Thyroid gland (tissue), 4 donors: ENCODE results near the gene LCNL1.
"Not testable (repeated sequence)": the region's sequence is repeated elsewhere in the genome, so short reads cannot be mapped to it uniquely, and the experiment has no call there.

ENCODE experiments used
- POLR2A ChIP-seq, 2 donors: fragments of 450-650 bp; IDR thresholded peaks; one replicate each; pipeline ENCODE4 v1.6.1; 2017; ENCODE audit warnings: antibody characterized with exemption in 2 of 2, mild to moderate bottlenecking in 2 of 2, moderate library complexity in 1 of 2
- TF ChIP-seq, protein P1 (sequence below), 6 experiments: fragments of 200-600 bp in 3 of 6; fragments of 450-650 bp in 3 of 6; sonication (generic) in 3 of 6; IDR thresholded peaks; one replicate each; pipeline ENCODE4 v1.5.1; 2016 to 2019; ENCODE audit warnings: antibody characterized with exemption in 6 of 6, mild to moderate bottlenecking in 2 of 6, inconsistent platforms in 1 of 6, moderate library complexity in 1 of 6

DNA sequence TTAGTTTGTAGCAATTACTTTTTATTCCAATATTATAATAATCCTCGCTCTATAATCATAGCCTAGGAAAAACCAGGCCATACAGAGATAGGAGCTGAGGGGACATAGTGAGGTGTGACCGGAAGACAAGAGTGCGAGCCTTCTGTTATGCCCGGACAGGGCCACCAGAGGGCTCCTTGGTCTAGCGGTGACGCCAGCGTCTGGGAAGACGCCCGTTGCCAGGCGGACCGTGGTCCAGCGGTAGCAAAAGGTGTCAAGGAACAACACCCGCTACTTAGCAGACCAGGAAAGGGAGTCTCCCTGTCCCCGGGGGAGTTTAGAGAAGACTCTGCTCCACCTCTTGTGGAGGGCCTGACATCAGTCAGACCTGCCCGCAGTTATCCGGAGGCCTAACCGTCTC lies 21.5 kb downstream of the LCNL1 start:
- TF ChIP-seq, protein P1, sequence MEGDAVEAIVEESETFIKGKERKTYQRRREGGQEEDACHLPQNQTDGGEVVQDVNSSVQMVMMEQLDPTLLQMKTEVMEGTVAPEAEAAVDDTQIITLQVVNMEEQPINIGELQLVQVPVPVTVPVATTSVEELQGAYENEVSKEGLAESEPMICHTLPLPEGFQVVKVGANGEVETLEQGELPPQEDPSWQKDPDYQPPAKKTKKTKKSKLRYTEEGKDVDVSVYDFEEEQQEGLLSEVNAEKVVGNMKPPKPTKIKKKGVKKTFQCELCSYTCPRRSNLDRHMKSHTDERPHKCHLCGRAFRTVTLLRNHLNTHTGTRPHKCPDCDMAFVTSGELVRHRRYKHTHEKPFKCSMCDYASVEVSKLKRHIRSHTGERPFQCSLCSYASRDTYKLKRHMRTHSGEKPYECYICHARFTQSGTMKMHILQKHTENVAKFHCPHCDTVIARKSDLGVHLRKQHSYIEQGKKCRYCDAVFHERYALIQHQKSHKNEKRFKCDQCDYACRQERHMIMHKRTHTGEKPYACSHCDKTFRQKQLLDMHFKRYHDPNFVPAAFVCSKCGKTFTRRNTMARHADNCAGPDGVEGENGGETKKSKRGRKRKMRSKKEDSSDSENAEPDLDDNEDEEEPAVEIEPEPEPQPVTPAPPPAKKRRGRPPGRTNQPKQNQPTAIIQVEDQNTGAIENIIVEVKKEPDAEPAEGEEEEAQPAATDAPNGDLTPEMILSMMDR (IDR thresholded peaks at IDR 0.05): peak in 5 of 6 experiments; percentile 26 to 69 (median 57)
- TF ChIP-seq POLR2A (IDR thresholded peaks at IDR 0.05): not testable (repeated sequence)
